ENCODE measurements around the gene MYEOV. TPM values are rescaled to one million over a fixed set of nuclear protein-coding genes. Genes with fewer than 3 reads are reported as not detected.

The MYEOV gene
- total and polyA plus RNA-seq, 10 of the 15 experiments (the other 5 are each of a cell fraction or from before 2014, with no cell fraction given), result 0.05 to 0.40 (median 0.26) TPM; not detected in 3

DNA sequence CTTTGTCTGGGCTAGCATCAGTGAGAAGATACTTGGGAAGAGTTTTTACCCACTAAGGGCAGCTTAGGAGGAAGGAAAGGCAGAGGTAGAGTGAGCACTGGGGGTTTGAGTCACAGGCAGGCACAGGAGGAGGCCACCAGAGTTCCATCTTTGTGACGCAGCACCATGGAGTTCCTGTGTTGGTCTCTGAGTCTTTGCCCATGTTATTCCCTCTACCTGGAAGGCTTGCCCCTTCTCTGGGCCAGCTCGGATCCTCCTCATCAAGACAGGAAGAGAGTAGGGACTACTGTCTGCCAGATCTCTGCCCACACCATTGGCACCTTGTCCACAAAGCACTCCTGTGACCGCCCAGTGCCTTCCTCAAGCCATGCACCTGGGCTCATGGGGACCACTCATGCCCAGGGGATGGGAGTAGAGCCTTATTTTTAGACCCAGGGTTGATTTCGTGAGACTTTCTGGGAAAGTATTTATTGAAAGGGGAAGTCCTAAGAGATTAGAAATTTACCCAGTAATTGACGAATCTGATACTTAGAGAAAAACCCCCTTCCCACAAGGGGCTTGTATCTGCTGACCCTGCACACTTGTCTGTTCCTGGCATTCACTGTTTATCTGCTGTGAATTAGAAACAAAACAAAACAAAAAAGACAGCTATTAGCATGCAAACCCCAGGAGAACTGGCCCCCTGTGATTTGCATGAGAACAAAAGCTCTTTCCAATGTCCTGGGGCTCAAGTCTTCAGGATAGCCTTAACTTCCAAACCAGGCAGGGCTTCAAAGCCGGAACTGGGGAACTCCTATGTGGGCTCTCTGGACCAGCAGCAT, 35.9 kb upstream of the MYEOV start (continued):
- TF ChIP-seq RELB (IDR thresholded peaks at IDR 0.05; ENCODE audit: low read depth) (peak; percentile 88), EED (IDR thresholded peaks at IDR 0.05; ENCODE audit: low read depth) (peak; percentile 23; the same call in 1 of the 2 replicates), BHLHE40 (IDR thresholded peaks at IDR 0.05; ENCODE audit: borderline replicate concordance in 1 of 2, low read depth in 2 of 2, low read length in 1 of 2) (peak; percentile 77), EP300 (IDR thresholded peaks at IDR 0.05; ENCODE audit: borderline replicate concordance in 1 of 2, control insufficient read depth in 1 of 2, low read depth in 2 of 2, low read length in 2 of 2) (peak; percentile 59 to 68; a peak in 2 of 4 replicates), RAD21 (IDR thresholded peaks at IDR 0.05; ENCODE audit: insufficient read depth, low read depth, low read length) (peak; percentile 41; the same call in 1 of the 2 replicates), MTA2 (IDR thresholded peaks at IDR 0.05; ENCODE audit: low read depth) (peak; percentile 55), MEF2A (IDR thresholded peaks at IDR 0.05; ENCODE audit: insufficient read depth, low read depth, low read length) (0 out of 2 replicates have a peak, but pooled peaks have one; percentile 39), MEF2B (IDR thresholded peaks at IDR 0.05; ENCODE audit: partially characterized antibody, poor library complexity, severe bottlenecking) (peak; percentile 99), CBFB (IDR thresholded peaks at IDR 0.05; ENCODE audit: low read depth) (no peak), NFIC (IDR thresholded peaks at IDR 0.05; ENCODE audit: low read depth, low read length) (peak; percentile 65; the same call in 1 of the 2 replicates), SMAD5 (IDR thresholded peaks at IDR 0.05; ENCODE audit: low read depth) (no peak), YBX1 (IDR thresholded peaks at IDR 0.05) (no peak), SP1 (IDR thresholded peaks at IDR 0.05; ENCODE audit: low read depth, low read length) (peak; percentile 18), E2F4 (IDR thresholded peaks at IDR 0.05; ENCODE audit: low read depth, low read length) (no peak), FOXM1 (IDR thresholded peaks at IDR 0.05; ENCODE audit: low read depth, low read length) (peak; percentile 42; the same call in 1 of the 2 replicates), RUNX3 (IDR thresholded peaks at IDR 0.05; ENCODE audit: low read length) (peak; percentile 65), KLF5 (IDR thresholded peaks at IDR 0.05; ENCODE audit: partially characterized antibody) (no peak)
- TF ChIP-seq, protein P1, sequence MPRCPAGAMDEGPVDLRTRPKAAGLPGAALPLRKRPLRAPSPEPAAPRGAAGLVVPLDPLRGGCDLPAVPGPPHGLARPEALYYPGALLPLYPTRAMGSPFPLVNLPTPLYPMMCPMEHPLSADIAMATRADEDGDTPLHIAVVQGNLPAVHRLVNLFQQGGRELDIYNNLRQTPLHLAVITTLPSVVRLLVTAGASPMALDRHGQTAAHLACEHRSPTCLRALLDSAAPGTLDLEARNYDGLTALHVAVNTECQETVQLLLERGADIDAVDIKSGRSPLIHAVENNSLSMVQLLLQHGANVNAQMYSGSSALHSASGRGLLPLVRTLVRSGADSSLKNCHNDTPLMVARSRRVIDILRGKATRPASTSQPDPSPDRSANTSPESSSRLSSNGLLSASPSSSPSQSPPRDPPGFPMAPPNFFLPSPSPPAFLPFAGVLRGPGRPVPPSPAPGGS (IDR thresholded peaks at IDR 0.05; ENCODE audit: borderline replicate concordance, insufficient read depth, low read depth, low read length, poor library complexity, severe bottlenecking), result peak; percentile 28
- TF ChIP-seq, protein P2, sequence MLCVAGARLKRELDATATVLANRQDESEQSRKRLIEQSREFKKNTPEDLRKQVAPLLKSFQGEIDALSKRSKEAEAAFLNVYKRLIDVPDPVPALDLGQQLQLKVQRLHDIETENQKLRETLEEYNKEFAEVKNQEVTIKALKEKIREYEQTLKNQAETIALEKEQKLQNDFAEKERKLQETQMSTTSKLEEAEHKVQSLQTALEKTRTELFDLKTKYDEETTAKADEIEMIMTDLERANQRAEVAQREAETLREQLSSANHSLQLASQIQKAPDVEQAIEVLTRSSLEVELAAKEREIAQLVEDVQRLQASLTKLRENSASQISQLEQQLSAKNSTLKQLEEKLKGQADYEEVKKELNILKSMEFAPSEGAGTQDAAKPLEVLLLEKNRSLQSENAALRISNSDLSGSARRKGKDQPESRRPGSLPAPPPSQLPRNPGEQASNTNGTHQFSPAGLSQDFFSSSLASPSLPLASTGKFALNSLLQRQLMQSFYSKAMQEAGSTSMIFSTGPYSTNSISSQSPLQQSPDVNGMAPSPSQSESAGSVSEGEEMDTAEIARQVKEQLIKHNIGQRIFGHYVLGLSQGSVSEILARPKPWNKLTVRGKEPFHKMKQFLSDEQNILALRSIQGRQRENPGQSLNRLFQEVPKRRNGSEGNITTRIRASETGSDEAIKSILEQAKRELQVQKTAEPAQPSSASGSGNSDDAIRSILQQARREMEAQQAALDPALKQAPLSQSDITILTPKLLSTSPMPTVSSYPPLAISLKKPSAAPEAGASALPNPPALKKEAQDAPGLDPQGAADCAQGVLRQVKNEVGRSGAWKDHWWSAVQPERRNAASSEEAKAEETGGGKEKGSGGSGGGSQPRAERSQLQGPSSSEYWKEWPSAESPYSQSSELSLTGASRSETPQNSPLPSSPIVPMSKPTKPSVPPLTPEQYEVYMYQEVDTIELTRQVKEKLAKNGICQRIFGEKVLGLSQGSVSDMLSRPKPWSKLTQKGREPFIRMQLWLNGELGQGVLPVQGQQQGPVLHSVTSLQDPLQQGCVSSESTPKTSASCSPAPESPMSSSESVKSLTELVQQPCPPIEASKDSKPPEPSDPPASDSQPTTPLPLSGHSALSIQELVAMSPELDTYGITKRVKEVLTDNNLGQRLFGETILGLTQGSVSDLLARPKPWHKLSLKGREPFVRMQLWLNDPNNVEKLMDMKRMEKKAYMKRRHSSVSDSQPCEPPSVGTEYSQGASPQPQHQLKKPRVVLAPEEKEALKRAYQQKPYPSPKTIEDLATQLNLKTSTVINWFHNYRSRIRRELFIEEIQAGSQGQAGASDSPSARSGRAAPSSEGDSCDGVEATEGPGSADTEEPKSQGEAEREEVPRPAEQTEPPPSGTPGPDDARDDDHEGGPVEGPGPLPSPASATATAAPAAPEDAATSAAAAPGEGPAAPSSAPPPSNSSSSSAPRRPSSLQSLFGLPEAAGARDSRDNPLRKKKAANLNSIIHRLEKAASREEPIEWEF (IDR thresholded peaks at IDR 0.05; ENCODE audit: insufficient replicate concordance, low read depth, low read length), result peak; percentile 96
